Adipocyte (in vitro differentiated cells): Measurements from ENCODE around the gene MTTP.
"Not testable (repeated sequence)": the region's sequence is repeated elsewhere in the genome, so short reads cannot be mapped to it uniquely, and the experiment has no call there.

ENCODE experiments used
- DNase-seq: peaks from one replicate; pipeline ENCODE4 v3.0.0-alpha.2; 2015; ENCODE audit warnings: low read depth
- H3K27me3 ChIP-seq: replicated peaks from 2 replicates; pipeline ENCODE4 v1.7.0; 2013; ENCODE audit warnings: mild to moderate bottlenecking, low read length, moderate library complexity; ENCODE audit not compliant: control insufficient read depth, insufficient read depth
- H3K36me3 ChIP-seq: 2 replicates; pipeline ENCODE4 v1.7.0; 2013; ENCODE audit warnings: low read length, mild to moderate bottlenecking, moderate library complexity; ENCODE audit not compliant: control insufficient read depth, insufficient read depth, severe bottlenecking
- H3K4me1 ChIP-seq: 2 replicates; pipeline ENCODE4 v1.7.0; 2013; ENCODE audit warnings: mild to moderate bottlenecking, low read length, moderate library complexity; ENCODE audit not compliant: control insufficient read depth, insufficient read depth
- H3K4me3 ChIP-seq: 2 replicates; pipeline ENCODE4 v1.7.0; 2013; ENCODE audit warnings: mild to moderate bottlenecking, low read length, moderate library complexity
- H3K9ac ChIP-seq: 2 replicates; pipeline ENCODE4 v1.7.0; 2013; ENCODE audit warnings: mild to moderate bottlenecking, low read length, moderate library complexity
- H3K9me3 ChIP-seq: 2 replicates; pipeline ENCODE4 v1.7.0; 2013; ENCODE audit warnings: mild to moderate bottlenecking, low read length, moderate library complexity; ENCODE audit not compliant: control insufficient read depth

MTTP gene

GRCh38 chr4:99574530-99575324 lies at the start of gene MTTP:
Gene MTTP (plus strand): TSS chr4:99574824. CDS start chr4:99574910, 86 bp downstream.
- Histone ChIP-seq H3K9me3 (no peaks in the 10 kb centered on the region), H3K4me3 (no peak within 1 kb of the TSS), H3K9ac (no peak within 1 kb of the TSS), H3K36me3 (no peaks in the 10 kb centered on the region), H3K27me3 (no peaks in the 10 kb centered on the region), H3K4me1 (peaks cover 7% of the 10 kb centered on the region)
- DNase-seq = peak; percentile 11

- H3K9me3 ChIP-seq = no peaks in the 10 kb centered on the region
- DNase-seq = peak; percentile 51
- H3K27me3 ChIP-seq = peaks cover 4% of the 10 kb centered on the region
- no peak overlapping the region for H3K4me3 ChIP-seq
- H3K36me3 ChIP-seq = no peaks in the 10 kb centered on the region
- H3K4me1 ChIP-seq = peaks cover 12% of the 10 kb centered on the region
- no peak overlapping the region for H3K9ac ChIP-seq
Measured at GRCh38 chr4:99529228-99529627, 45.4 kb upstream of the MTTP start.

GRCh38 chr4:99529956-99530355 lies 44.7 kb upstream of the MTTP start:
- H3K36me3 ChIP-seq = no peaks in the 10 kb centered on the region
- no peaks in the 10 kb centered on the region for H3K9me3 ChIP-seq
- peaks cover 12% of the 10 kb centered on the region for H3K4me1 ChIP-seq
- no peaks in the 10 kb centered on the region for H3K27me3 ChIP-seq
- DNase-seq = no peak
- H3K4me3 ChIP-seq = no peak overlapping the region
- no peak overlapping the region for H3K9ac ChIP-seq

GRCh38 chr4:99534699-99535098 lies 39.9 kb upstream of the MTTP start:
- not testable (repeated sequence) for DNase-seq, H3K9me3 ChIP-seq, H3K27me3 ChIP-seq, H3K4me3 ChIP-seq, H3K4me1 ChIP-seq, H3K36me3 ChIP-seq, H3K9ac ChIP-seq

- H3K27me3 ChIP-seq = peaks cover 2% of the 10 kb centered on the region
- H3K4me1 ChIP-seq = no peaks in the 10 kb centered on the region
- H3K9ac ChIP-seq = no peak overlapping the region
- H3K36me3 ChIP-seq = no peaks in the 10 kb centered on the region
- DNase-seq = no peak
- no peak overlapping the region for H3K4me3 ChIP-seq
- H3K9me3 ChIP-seq = no peaks in the 10 kb centered on the region
Measured at GRCh38 chr4:99536271-99536670, 38.4 kb upstream of the MTTP start.

GRCh38 chr4:99536848-99537247 lies 37.8 kb upstream of the MTTP start:
- Histone ChIP-seq H3K36me3 (no peaks in the 10 kb centered on the region), H3K4me3 (no peak overlapping the region), H3K4me1 (no peaks in the 10 kb centered on the region), H3K9me3 (no peaks in the 10 kb centered on the region), H3K9ac (no peak overlapping the region), H3K27me3 (peaks cover 2% of the 10 kb centered on the region)
- no peak for DNase-seq

- H3K27me3 ChIP-seq = peaks cover 2% of the 10 kb centered on the region
- H3K9ac ChIP-seq = no peak overlapping the region
- H3K4me1 ChIP-seq = no peaks in the 10 kb centered on the region
- H3K36me3 ChIP-seq = no peaks in the 10 kb centered on the region
- H3K4me3 ChIP-seq = no peak overlapping the region
- no peaks in the 10 kb centered on the region for H3K9me3 ChIP-seq
- DNase-seq = no peak
Measured at GRCh38 chr4:99537674-99538073, 37.0 kb upstream of the MTTP start.

- Histone ChIP-seq H3K36me3 (no peaks in the 10 kb centered on the region), H3K4me1 (no peaks in the 10 kb centered on the region), H3K27me3 (peaks cover 2% of the 10 kb centered on the region), H3K9ac (no peak overlapping the region), H3K9me3 (no peaks in the 10 kb centered on the region), H3K4me3 (no peak overlapping the region)
- DNase-seq = no peak
Measured at GRCh38 chr4:99540277-99540939, 34.2 kb upstream of the MTTP start.

GRCh38 chr4:99552872-99553271 lies 21.8 kb upstream of the MTTP start:
- Histone ChIP-seq H3K4me3 (no peak overlapping the region), H3K27me3 (no peaks in the 10 kb centered on the region), H3K9me3 (no peaks in the 10 kb centered on the region), H3K4me1 (no peaks in the 10 kb centered on the region), H3K9ac (no peak overlapping the region), H3K36me3 (peaks cover 16% of the 10 kb centered on the region)
- DNase-seq = peak; percentile 17

- no peaks in the 10 kb centered on the region for H3K36me3 ChIP-seq
- H3K9ac ChIP-seq = peak within 1 kb of the TSS; percentile 97
- peak within 1 kb of the TSS; percentile 89 for H3K4me3 ChIP-seq
- peak; percentile 99 for DNase-seq
- no peaks in the 10 kb centered on the region for H3K9me3 ChIP-seq
- peaks cover 4% of the 10 kb centered on the region for H3K4me1 ChIP-seq
- no peaks in the 10 kb centered on the region for H3K27me3 ChIP-seq
Measured at GRCh38 chr4:99563310-99564186, 11.1 kb upstream of the MTTP start, which contains the start of gene TRMT10A. Gene TRMT10A (minus strand): TSS chr4:99564039. CDS start chr4:99559338, 4,701 bp downstream.

GRCh38 chr4:99564921-99565320 lies 9.7 kb upstream of the MTTP start:
- Histone ChIP-seq H3K9ac (no peak overlapping the region), H3K9me3 (no peaks in the 10 kb centered on the region), H3K4me3 (no peak overlapping the region), H3K36me3 (no peaks in the 10 kb centered on the region), H3K27me3 (no peaks in the 10 kb centered on the region), H3K4me1 (peaks cover 4% of the 10 kb centered on the region)
- no peak for DNase-seq
